Dedifferentiated amniotic fluid mesenchymal stem cell (primary cell): ENCODE measurements around the gene MBP.

Experiments
- DNase-seq: peaks from one replicate; pipeline ENCODE4 v3.0.0-alpha.2; 2016; ENCODE audit errors: extremely low spot score

Gene MBP

GRCh38 chr18:76988031-76988826, 144.4 kb downstream of the MBP start:
- DNase-seq, result no peak

GRCh38 chr18:76986406-76986805, 146.2 kb downstream of the MBP start:
- no peak for DNase-seq

GRCh38 chr18:76985951-76986236, 146.7 kb downstream of the MBP start:
- no peak for DNase-seq

- DNase-seq, result no peak
Measured at GRCh38 chr18:76985156-76985950, 147.2 kb downstream of the MBP start.

GRCh38 chr18:76984193-76985155, 148.1 kb downstream of the MBP start:
- DNase-seq, result no peak

- DNase-seq, result no peak
Measured at GRCh38 chr18:76983613-76984051, 149.0 kb downstream of the MBP start.

- DNase-seq, result peak; percentile 54
Measured at GRCh38 chr18:76982841-76983583, 149.6 kb downstream of the MBP start.

GRCh38 chr18:76982038-76982437, 150.5 kb downstream of the MBP start:
- no peak for DNase-seq

GRCh38 chr18:76981396-76981968, 151.1 kb downstream of the MBP start:
- no peak for DNase-seq

GRCh38 chr18:76980663-76981395, 151.8 kb downstream of the MBP start:
- no peak for DNase-seq

GRCh38 chr18:76979906-76980305, 152.7 kb downstream of the MBP start:
- DNase-seq, result no peak

GRCh38 chr18:76979111-76979751, 153.4 kb downstream of the MBP start:
- DNase-seq, result no peak

GRCh38 chr18:76978616-76979015, 154.0 kb downstream of the MBP start:
- no peak for DNase-seq

GRCh38 chr18:76977684-76978232, 154.8 kb downstream of the MBP start:
- DNase-seq, result no peak

- DNase-seq, result no peak
Measured at GRCh38 chr18:76977108-76977621, 155.4 kb downstream of the MBP start.

- DNase-seq, result no peak
Measured at GRCh38 chr18:76975577-76976110, 156.9 kb downstream of the MBP start.

GRCh38 chr18:76974386-76974785, 158.2 kb downstream of the MBP start:
- no peak for DNase-seq

GRCh38 chr18:76973520-76974266, 158.9 kb downstream of the MBP start:
- no peak for DNase-seq
